Measurements from ENCODE around the gene RBM3.

The RBM3 gene

DNA sequence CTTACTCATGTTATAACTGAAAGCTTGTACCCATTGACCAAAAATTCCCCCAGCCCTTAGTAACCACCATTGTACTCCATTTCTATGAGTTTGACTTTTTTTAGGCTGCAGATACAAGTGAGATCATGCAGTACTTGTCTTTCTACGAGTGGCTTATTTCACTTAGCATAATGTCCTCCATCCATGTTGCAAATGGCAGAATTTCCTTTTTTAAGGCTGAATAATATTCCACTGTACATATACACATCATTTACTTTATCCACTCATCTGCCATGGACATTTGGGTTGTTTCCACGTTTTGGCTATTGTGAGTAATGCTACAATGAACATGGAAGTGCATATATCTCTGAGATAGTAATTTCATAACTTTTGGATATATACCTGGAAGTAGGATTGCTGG, 10.4 kb downstream of the RBM3 start:
- H3K36me3 ChIP-seq (ENCODE audit: low read depth) = peaks cover 5% of the 10 kb centered on the region
- H3K27ac ChIP-seq (ENCODE audit: poor library complexity, severe bottlenecking) = no peak overlapping the region
- H3K4me3 ChIP-seq (ENCODE audit: severe bottlenecking) = no peak overlapping the region
- peaks cover 3% of the 10 kb centered on the region for H3K4me1 ChIP-seq (ENCODE audit: insufficient read depth, poor library complexity, severe bottlenecking)
- no peaks in the 10 kb centered on the region for H3K27me3 ChIP-seq (ENCODE audit: insufficient read depth, poor library complexity, severe bottlenecking)
- H3K9me3 ChIP-seq (ENCODE audit: severe bottlenecking) = no peaks in the 10 kb centered on the region
- ATAC-seq (ENCODE audit: low read depth) (no peak), DNase-seq (ENCODE audit: low spot score) (no peak)
- TF ChIP-seq, protein P1, sequence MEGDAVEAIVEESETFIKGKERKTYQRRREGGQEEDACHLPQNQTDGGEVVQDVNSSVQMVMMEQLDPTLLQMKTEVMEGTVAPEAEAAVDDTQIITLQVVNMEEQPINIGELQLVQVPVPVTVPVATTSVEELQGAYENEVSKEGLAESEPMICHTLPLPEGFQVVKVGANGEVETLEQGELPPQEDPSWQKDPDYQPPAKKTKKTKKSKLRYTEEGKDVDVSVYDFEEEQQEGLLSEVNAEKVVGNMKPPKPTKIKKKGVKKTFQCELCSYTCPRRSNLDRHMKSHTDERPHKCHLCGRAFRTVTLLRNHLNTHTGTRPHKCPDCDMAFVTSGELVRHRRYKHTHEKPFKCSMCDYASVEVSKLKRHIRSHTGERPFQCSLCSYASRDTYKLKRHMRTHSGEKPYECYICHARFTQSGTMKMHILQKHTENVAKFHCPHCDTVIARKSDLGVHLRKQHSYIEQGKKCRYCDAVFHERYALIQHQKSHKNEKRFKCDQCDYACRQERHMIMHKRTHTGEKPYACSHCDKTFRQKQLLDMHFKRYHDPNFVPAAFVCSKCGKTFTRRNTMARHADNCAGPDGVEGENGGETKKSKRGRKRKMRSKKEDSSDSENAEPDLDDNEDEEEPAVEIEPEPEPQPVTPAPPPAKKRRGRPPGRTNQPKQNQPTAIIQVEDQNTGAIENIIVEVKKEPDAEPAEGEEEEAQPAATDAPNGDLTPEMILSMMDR (IDR thresholded peaks at IDR 0.05; ENCODE audit: poor library complexity, severe bottlenecking) = no peak

DNA sequence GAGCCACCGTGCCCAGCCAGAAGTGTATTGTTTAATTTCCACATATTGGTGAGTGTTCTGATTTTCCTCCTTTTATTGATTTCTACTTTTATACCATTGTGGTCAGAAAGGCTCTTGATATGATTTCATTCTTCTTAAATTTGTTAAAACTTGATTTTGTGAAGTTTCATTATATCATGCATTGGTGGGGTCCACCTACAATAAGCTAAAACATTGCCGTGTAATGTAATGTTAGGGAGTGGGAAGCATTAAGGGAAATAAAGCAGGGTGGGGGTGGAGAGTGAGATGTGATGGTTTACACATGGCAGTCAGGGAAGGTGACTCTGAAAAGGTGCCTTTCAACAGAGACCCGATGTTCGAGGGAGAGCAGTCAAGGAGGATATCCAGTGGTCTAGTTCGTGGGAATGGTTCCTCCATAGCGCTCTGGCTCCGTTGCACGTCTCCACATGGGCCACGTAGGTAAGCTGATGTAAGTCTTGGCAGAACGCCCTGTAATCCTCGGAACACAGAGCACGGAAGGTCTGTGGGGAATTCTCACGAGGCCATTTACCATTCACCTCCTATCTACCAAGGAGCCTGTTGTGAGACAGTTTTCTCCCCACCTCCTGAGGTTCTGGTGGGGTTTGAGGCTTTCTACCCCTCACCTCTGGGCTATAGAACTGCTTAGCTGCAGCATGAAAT, 15.3 kb downstream of the RBM3 start:
- no peak overlapping the region for H3K4me3 ChIP-seq (ENCODE audit: severe bottlenecking)
- peaks cover 15% of the 10 kb centered on the region for H3K4me1 ChIP-seq (ENCODE audit: insufficient read depth, poor library complexity, severe bottlenecking)
- no peaks in the 10 kb centered on the region for H3K27me3 ChIP-seq (ENCODE audit: insufficient read depth, poor library complexity, severe bottlenecking)
- DNase-seq (ENCODE audit: low spot score) = no peak
- TF ChIP-seq, protein P1 (IDR thresholded peaks at IDR 0.05; ENCODE audit: poor library complexity, severe bottlenecking) = no peak
- no peaks in the 10 kb centered on the region for H3K36me3 ChIP-seq (ENCODE audit: low read depth)
- no peak for ATAC-seq (ENCODE audit: low read depth)
- no peaks in the 10 kb centered on the region for H3K9me3 ChIP-seq (ENCODE audit: severe bottlenecking)
- H3K27ac ChIP-seq (ENCODE audit: poor library complexity, severe bottlenecking) = peak overlapping the region; percentile 85

DNA sequence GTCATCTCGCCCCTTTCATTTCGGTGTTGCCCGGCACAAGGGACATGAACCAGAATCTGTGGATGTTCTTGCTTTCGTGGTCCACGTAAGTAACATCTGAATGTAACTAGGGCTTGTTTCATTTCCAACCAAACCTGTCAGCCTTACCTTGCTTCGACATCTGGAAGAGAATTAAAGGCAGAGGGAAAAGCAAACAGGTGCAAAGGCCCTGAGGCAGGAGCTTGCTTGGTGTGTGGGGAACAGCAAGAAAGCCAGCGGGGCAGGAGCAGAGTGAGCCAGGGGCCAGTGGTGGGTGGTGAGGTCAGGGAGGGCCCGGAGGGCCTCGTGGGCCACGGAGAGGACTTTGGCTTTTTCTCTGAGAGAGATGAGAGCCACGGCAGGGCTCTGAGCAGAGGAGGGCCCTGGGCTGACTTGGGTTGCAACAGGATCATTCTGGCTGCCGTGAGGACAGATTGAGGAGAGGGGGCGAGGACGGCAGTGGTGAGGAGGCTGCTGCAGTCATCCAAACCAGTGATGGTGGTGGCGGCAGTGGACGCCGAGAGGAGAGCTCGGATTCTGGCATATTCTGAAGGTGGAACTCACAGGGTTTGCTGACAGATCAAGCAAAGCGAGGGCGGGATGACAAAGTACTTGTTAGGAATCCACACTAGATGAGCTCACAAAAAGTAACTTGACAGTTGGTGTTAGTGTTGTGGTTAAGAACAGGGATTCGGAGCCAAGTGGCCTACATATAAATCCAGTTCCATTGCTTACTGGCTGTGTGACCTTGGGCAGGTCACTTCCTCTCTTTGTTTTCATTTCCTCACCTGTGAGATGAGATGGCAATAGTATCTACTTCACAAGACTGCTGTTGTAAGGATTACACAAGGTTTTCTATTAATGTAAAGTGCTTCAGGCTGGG, 16.2 kb downstream of the RBM3 start:
- H3K36me3 ChIP-seq (ENCODE audit: low read depth) = no peaks in the 10 kb centered on the region
- H3K27me3 ChIP-seq (ENCODE audit: insufficient read depth, poor library complexity, severe bottlenecking) = no peaks in the 10 kb centered on the region
- peak overlapping the region; percentile 85 for H3K27ac ChIP-seq (ENCODE audit: poor library complexity, severe bottlenecking)
- no peak overlapping the region for H3K4me3 ChIP-seq (ENCODE audit: severe bottlenecking)
- DNase-seq (ENCODE audit: low spot score) (no peak), ATAC-seq (ENCODE audit: low read depth) (0 out of 3 replicates have a peak, but pooled peaks have one; percentile 24)
- no peaks in the 10 kb centered on the region for H3K9me3 ChIP-seq (ENCODE audit: severe bottlenecking)
- peaks cover 15% of the 10 kb centered on the region for H3K4me1 ChIP-seq (ENCODE audit: insufficient read depth, poor library complexity, severe bottlenecking)
- TF ChIP-seq, protein P1 (IDR thresholded peaks at IDR 0.05; ENCODE audit: poor library complexity, severe bottlenecking) = no peak

DNA sequence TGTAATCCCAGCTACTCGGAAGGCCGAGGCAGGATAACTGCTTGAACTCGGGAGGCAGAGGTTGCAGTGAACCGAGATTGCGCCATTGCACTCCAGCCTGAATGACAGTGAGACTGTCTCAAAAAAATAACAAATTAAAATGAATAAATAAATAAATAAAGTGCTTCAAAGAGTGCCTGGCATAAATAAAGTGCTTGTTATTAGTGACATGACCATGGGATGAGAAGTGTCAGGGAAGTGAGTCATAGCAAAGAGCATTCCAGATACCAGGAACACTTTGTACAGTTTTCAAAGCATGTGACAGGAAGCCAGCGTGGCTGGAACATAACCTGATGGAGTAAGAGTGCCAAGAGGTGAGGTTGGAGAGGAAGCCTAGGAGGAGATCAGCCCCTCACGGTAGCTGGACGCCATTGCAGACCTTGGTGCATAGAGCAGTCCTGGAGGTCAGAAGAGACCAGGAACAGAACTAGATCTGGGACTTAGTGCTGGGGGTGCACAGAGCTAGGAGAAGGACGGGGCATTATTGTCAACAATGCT, 17.0 kb downstream of the RBM3 start:
- TF ChIP-seq, protein P1 (IDR thresholded peaks at IDR 0.05; ENCODE audit: poor library complexity, severe bottlenecking) = peak; percentile 39
- Histone ChIP-seq H3K4me3 (ENCODE audit: severe bottlenecking) (no peak overlapping the region), H3K27ac (ENCODE audit: poor library complexity, severe bottlenecking) (peak overlapping the region; percentile 85), H3K27me3 (ENCODE audit: insufficient read depth, poor library complexity, severe bottlenecking) (no peaks in the 10 kb centered on the region), H3K9me3 (ENCODE audit: severe bottlenecking) (no peaks in the 10 kb centered on the region), H3K36me3 (ENCODE audit: low read depth) (no peaks in the 10 kb centered on the region), H3K4me1 (ENCODE audit: insufficient read depth, poor library complexity, severe bottlenecking) (peaks cover 15% of the 10 kb centered on the region)
- no peak for DNase-seq (ENCODE audit: low spot score)
- ATAC-seq (ENCODE audit: low read depth) = peak; percentile 93
